Measurements from ENCODE around the gene FMN2.

Gene FMN2

GRCh38 chr1:240190881-240191401 lies 99.3 kb downstream of the FMN2 start:
- TF ChIP-seq TAF1 (IDR thresholded peaks at IDR 0.05; ENCODE audit: borderline replicate concordance, insufficient read depth, low read length): no peak

GRCh38 chr1:240192851-240193250 lies 101.2 kb downstream of the FMN2 start:
- TF ChIP-seq TAF1 (IDR thresholded peaks at IDR 0.05; ENCODE audit: borderline replicate concordance, insufficient read depth, low read length) (no peak), FOXP2 (optimal IDR thresholded peaks at IDR 0.05; ENCODE audit: borderline replicate concordance, extremely low read depth, extremely low read length, insufficient read depth) (no peak), SIN3A (IDR thresholded peaks at IDR 0.05; ENCODE audit: borderline replicate concordance, insufficient read depth, low read length) (no peak), POLR2AphosphoS5 (IDR thresholded peaks at IDR 0.05; ENCODE audit: low read depth, low read length) (no peak), REST (IDR thresholded peaks at IDR 0.05; ENCODE audit: insufficient read depth in 1 of 2, low read depth in 2 of 2, low read length in 2 of 2) (no peak)

- no peak for TF ChIP-seq REST (IDR thresholded peaks at IDR 0.05; ENCODE audit: insufficient read depth in 1 of 2, low read depth in 2 of 2, low read length in 2 of 2)
- TF ChIP-seq SIN3A (IDR thresholded peaks at IDR 0.05; ENCODE audit: borderline replicate concordance, insufficient read depth, low read length): no peak
- no peak for TF ChIP-seq POLR2AphosphoS5 (IDR thresholded peaks at IDR 0.05; ENCODE audit: low read depth, low read length)
- TF ChIP-seq FOXP2 (optimal IDR thresholded peaks at IDR 0.05; ENCODE audit: borderline replicate concordance, extremely low read depth, extremely low read length, insufficient read depth): no peak
- TF ChIP-seq TAF1 (IDR thresholded peaks at IDR 0.05; ENCODE audit: borderline replicate concordance, insufficient read depth, low read length): no peak
These were observed 102.0 kb downstream of the FMN2 start for GRCh38 chr1:240193679-240194078.

GRCh38 chr1:240194120-240194519 lies 102.4 kb downstream of the FMN2 start:
- TF ChIP-seq POLR2AphosphoS5 (IDR thresholded peaks at IDR 0.05; ENCODE audit: low read depth, low read length) (no peak), SIN3A (IDR thresholded peaks at IDR 0.05; ENCODE audit: borderline replicate concordance, insufficient read depth, low read length) (no peak), FOXP2 (optimal IDR thresholded peaks at IDR 0.05; ENCODE audit: borderline replicate concordance, extremely low read depth, extremely low read length, insufficient read depth) (no peak), REST (IDR thresholded peaks at IDR 0.05; ENCODE audit: insufficient read depth in 1 of 2, low read depth in 2 of 2, low read length in 2 of 2) (no peak), TAF1 (IDR thresholded peaks at IDR 0.05; ENCODE audit: borderline replicate concordance, insufficient read depth, low read length) (no peak)

GRCh38 chr1:240198376-240198775 lies 106.7 kb downstream of the FMN2 start:
- TF ChIP-seq POLR2AphosphoS5 (IDR thresholded peaks at IDR 0.05; ENCODE audit: low read depth, low read length): no peak
- TF ChIP-seq REST (IDR thresholded peaks at IDR 0.05; ENCODE audit: insufficient read depth in 1 of 2, low read depth in 2 of 2, low read length in 2 of 2): no peak
- no peak for TF ChIP-seq TAF1 (IDR thresholded peaks at IDR 0.05; ENCODE audit: borderline replicate concordance, insufficient read depth, low read length)
- TF ChIP-seq SIN3A (IDR thresholded peaks at IDR 0.05; ENCODE audit: borderline replicate concordance, insufficient read depth, low read length): no peak
- TF ChIP-seq FOXP2 (optimal IDR thresholded peaks at IDR 0.05; ENCODE audit: borderline replicate concordance, extremely low read depth, extremely low read length, insufficient read depth): no peak

Data from PFSK-1 (cell line).